IMR-90 (cell line): Measurements from ENCODE around the gene PRDX5. TPM values are rescaled to one million over a fixed set of nuclear protein-coding genes. Genes with fewer than 3 reads are reported as not detected.
A peak's percentile ranks its signal among the peaks of the same experiment; 100 is the strongest.
"Not testable (repeated sequence)": the region's sequence is repeated elsewhere in the genome, so short reads cannot be mapped to it uniquely, and the experiment has no call there.

Experiments used
- ATAC-seq: fragments of 200-7000 bp; cut with Tn5 transposase; 2 replicates; pipeline ENCODE4 v1.9.1; 2020; ENCODE audit warnings: low read depth, mild to moderate bottlenecking, moderate library complexity
- BruUV-seq: library from RNA; stranded (reverse); fragments of 400-500 nt; replicated peaks from 2 replicates; lab custom pipeline; 2021; lab: Mats Ljungman, UMichigan
- CTCF ChIA-PET: fragments of 300-600 bp; formaldehyde crosslinking; extraction: SDS; loops from one replicate; lab custom pipeline; 2021; ENCODE audit warnings: antibody characterized with exemption; lab: Yijun Ruan, JAX
- POLR2A ChIA-PET: fragments of 300-600 bp; sonication (Branson Sonifier 250); formaldehyde crosslinking; loops from one replicate; lab custom pipeline; 2022; ENCODE audit warnings: antibody characterized with exemption; ENCODE audit not compliant: unreplicated experiment; lab: Charles Lee
- DNase-seq: peaks from one replicate; pipeline ENCODE4 v3.0.0; 2013
- H2AFZ ChIP-seq: replicated peaks from 2 replicates; pipeline ENCODE3; 2013; ENCODE audit warnings: low read length, mild to moderate bottlenecking; ENCODE audit not compliant: poor library complexity
- H2AK5ac ChIP-seq: 2 replicates; pipeline ENCODE4 v1.6.1; 2013; ENCODE audit warnings: low read depth, low read length, inconsistent platforms
- H2AK9ac ChIP-seq: replicated peaks from 2 replicates; pipeline ENCODE3; 2013; ENCODE audit warnings: mild to moderate bottlenecking, low read depth, low read length, moderate library complexity; ENCODE audit not compliant: poor library complexity
- H2BK120ac ChIP-seq: 2 replicates; pipeline ENCODE4 v1.6.1; 2013; ENCODE audit warnings: low read depth, low read length, inconsistent platforms
- H2BK15ac ChIP-seq: 3 replicates; pipeline ENCODE4 v1.6.1; 2013; ENCODE audit warnings: low read depth, low read length, inconsistent platforms
- H2BK20ac ChIP-seq: 2 replicates; pipeline ENCODE4 v1.6.1; 2013; ENCODE audit warnings: low read depth, mild to moderate bottlenecking, inconsistent platforms, low read length, moderate library complexity
- H2BK5ac ChIP-seq: 2 replicates; pipeline ENCODE4 v1.6.1; 2013; ENCODE audit warnings: mild to moderate bottlenecking, low read depth, low read length, inconsistent platforms; ENCODE audit not compliant: poor library complexity, severe bottlenecking
- H3K14ac ChIP-seq: replicated peaks from 2 replicates; pipeline ENCODE4 v1.6.1; 2013; ENCODE audit warnings: low read depth, low read length, inconsistent platforms
- H3K18ac ChIP-seq: 2 replicates; pipeline ENCODE4 v1.6.1; 2013; ENCODE audit warnings: low read depth, low read length, control low read depth
- H3K23ac ChIP-seq: 2 replicates; pipeline ENCODE4 v1.6.1; 2013; ENCODE audit warnings: low read depth, low read length, inconsistent platforms
- H3K27ac ChIP-seq: 2 replicates; pipeline ENCODE4 v1.5.1; 2013; ENCODE audit warnings: mild to moderate bottlenecking, control low read depth, low read length; ENCODE audit not compliant: insufficient read depth
- H3K27me3 ChIP-seq: 2 replicates; pipeline ENCODE4 v1.6.1; 2013; ENCODE audit warnings: low read length; ENCODE audit not compliant: control insufficient read depth, insufficient read depth
- H3K36me3 ChIP-seq: 2 replicates; pipeline ENCODE4 v1.6.1; 2013; ENCODE audit warnings: low read length, mixed read lengths; ENCODE audit not compliant: control insufficient read depth, insufficient read depth
- H3K4ac ChIP-seq: 2 replicates; pipeline ENCODE4 v1.6.1; 2013; ENCODE audit warnings: low read depth, low read length, inconsistent platforms
- H3K4me1 ChIP-seq: 2 replicates; pipeline ENCODE4 v1.6.1; 2013; ENCODE audit warnings: low read length, mixed read lengths; ENCODE audit not compliant: control insufficient read depth, insufficient read depth
- H3K4me2 ChIP-seq: 2 replicates; pipeline ENCODE4 v1.6.1; 2013; ENCODE audit warnings: low read depth, mild to moderate bottlenecking, control low read depth, low read length, moderate library complexity
- H3K4me3 ChIP-seq: 2 replicates; pipeline ENCODE4 v1.5.1; 2013; ENCODE audit warnings: low read depth, mild to moderate bottlenecking, control low read depth, low read length, moderate library complexity; ENCODE audit not compliant: insufficient read depth
- H3K56ac ChIP-seq: 2 replicates; pipeline ENCODE4 v1.6.1; 2013; ENCODE audit warnings: low read length, inconsistent platforms; ENCODE audit not compliant: insufficient read depth; ENCODE audit errors: extremely low read depth
- H3K79me1 ChIP-seq, 2 experiments: 2 replicates each; pipeline ENCODE4 v1.6.1; 2013; ENCODE audit warnings: low read length in 2 of 2, inconsistent platforms in 1 of 2, low read depth in 1 of 2
- H3K9ac ChIP-seq: 2 replicates; pipeline ENCODE4 v1.6.1; 2013; ENCODE audit warnings: low read depth, low read length, control low read depth
- H3K9me1 ChIP-seq: 2 replicates; pipeline ENCODE4 v1.6.1; 2013; ENCODE audit warnings: low read length, inconsistent platforms; ENCODE audit not compliant: insufficient read depth
- H3K9me3 ChIP-seq: 2 replicates; pipeline ENCODE4 v1.6.1; 2013; ENCODE audit warnings: low read length; ENCODE audit not compliant: control insufficient read depth, insufficient read depth
- H4K20me1 ChIP-seq: 2 replicates; pipeline ENCODE4 v1.6.1; 2013; ENCODE audit warnings: low read length, inconsistent platforms; ENCODE audit not compliant: insufficient read depth
- H4K5ac ChIP-seq: 2 replicates; pipeline ENCODE4 v1.6.1; 2013; ENCODE audit warnings: mild to moderate bottlenecking, low read depth, low read length, control low read depth
- H4K8ac ChIP-seq, 2 experiments: 2 replicates each; pipeline ENCODE4 v1.6.1; 2013; ENCODE audit warnings: low read depth in 2 of 2, low read length in 2 of 2, control low read depth in 1 of 2, inconsistent platforms in 1 of 2
- H4K91ac ChIP-seq: 2 replicates; pipeline ENCODE4 v1.6.1; 2013; ENCODE audit warnings: low read depth, low read length, inconsistent platforms; ENCODE audit not compliant: insufficient read depth
- MAFK ChIP-seq: IDR thresholded peaks from 2 replicates; pipeline ENCODE4 v1.6.1; 2012; ENCODE audit warnings: low read depth, low read length, improper control_type of control experiment
- MXI1 ChIP-seq: IDR thresholded peaks from 2 replicates; pipeline ENCODE4 v1.6.1; 2012; ENCODE audit warnings: low read depth, mild to moderate bottlenecking, low read length, moderate library complexity, borderline replicate concordance
- POLR2A ChIP-seq: IDR thresholded peaks from 2 replicates; pipeline ENCODE4 v1.6.1; 2012; ENCODE audit warnings: mild to moderate bottlenecking, low read depth, low read length
- RAD21 ChIP-seq: IDR thresholded peaks from 2 replicates; pipeline ENCODE4 v1.6.1; 2012; ENCODE audit warnings: low read length, improper control_type of control experiment
- WGBS, 2 experiments: methylation state at CpG; one replicate each; pipeline versions ENCODE4 v1.1.5 to v1.1.7; 2013; ENCODE audit warnings: missing lambda C conversion rate in 2 of 2; ENCODE audit not compliant: insufficient read length in 1 of 2; ENCODE audit errors: extremely low coverage in 2 of 2; 5-methylcytosine and 5-hydroxymethylcytosine counted together
- dilution Hi-C: fragments of 300-500 bp; cut with HindIII; formaldehyde crosslinking; loops from one replicate; pipeline ENCODE4 v1.14.3; 2018; ENCODE audit warnings: low sequenced_read_pairs; ENCODE audit not compliant: unreplicated experiment
- in situ Hi-C: fragments of 300-500 bp; cut with MboI; formaldehyde crosslinking; loops from 3 replicates; pipeline ENCODE4 v1.14.3; 2019; ENCODE audit warnings: low sequenced_read_pairs, inconsistent platforms, mixed read lengths
- intact Hi-C: fragments of 100-400 bp; cut with micrococcal nuclease; formaldehyde crosslinking; loops from 2 replicates; pipeline ENCODE4 v1.10.0; 2022
- polyA plus RNA-seq, 3 experiments: library from polyadenylated mRNA; depleted of rRNA; stranded (reverse); fragments of >200 nt; gene quantifications; 2 replicates each; pipeline ENCODE4 v1.2.3, GENCODE V29; 2012; ENCODE audit warnings: low replicate concordance in 1 of 3
- total RNA-seq: library from RNA; depleted of rRNA; stranded (reverse); fragments of >200 nt; gene quantifications from 2 replicates; pipeline ENCODE4 v1.2.3, GENCODE V29; 2012
- TF ChIP-seq, protein P1 (sequence below): fragments of 150-350 bp; IDR thresholded peaks from 2 replicates; pipeline ENCODE4 v1.6.1; 2017; ENCODE audit warnings: mild to moderate bottlenecking, antibody characterized with exemption, low read length, low read depth

PRDX5 gene
- total and polyA plus RNA-seq, 2 of the 4 experiments (the other 2 are of a cell fraction): 120 to 292 TPM

DNA sequence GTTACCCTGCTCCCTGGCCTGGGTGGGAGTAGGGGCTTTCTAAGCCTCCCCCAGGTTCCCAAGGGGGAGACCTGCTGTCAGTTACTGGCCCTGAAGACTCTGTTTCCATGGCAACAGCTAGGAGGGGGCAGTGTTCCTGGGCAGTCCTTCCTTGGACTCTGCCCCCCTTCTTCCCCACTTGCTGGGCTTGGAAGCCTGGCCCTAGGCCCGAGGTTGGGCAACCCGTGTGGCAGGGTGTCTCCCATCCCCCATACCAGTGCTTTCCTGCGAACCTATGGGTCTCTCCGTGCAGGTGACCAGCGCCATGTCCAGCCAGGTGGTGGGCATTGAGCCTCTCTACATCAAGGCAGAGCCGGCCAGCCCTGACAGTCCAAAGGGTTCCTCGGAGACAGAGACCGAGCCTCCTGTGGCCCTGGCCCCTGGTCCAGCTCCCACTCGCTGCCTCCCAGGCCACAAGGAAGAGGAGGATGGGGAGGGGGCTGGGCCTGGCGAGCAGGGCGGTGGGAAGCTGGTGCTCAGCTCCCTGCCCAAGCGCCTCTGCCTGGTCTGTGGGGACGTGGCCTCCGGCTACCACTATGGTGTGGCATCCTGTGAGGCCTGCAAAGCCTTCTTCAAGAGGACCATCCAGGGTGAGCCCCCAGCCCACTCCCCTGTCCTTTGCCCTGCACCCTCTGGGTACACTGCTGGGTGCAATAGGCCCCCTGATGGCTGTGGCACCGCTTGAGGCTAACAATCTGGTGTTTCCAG, 10.9 kb upstream of the PRDX5 start:
- no peaks in the 10 kb centered on the region for H3K9me1 ChIP-seq
- no peaks in the 10 kb centered on the region for H3K9me3 ChIP-seq
- H2BK5ac ChIP-seq: no peak overlapping the region
- no peak overlapping the region for H2AK5ac ChIP-seq
- peaks cover 7% of the 10 kb centered on the region for H4K20me1 ChIP-seq
- H3K4me2 ChIP-seq: peak overlapping the region; percentile 90; the same call in 1 of the 2 replicates
- H3K9ac ChIP-seq: no peak overlapping the region
- intact Hi-C loops (loop anchor here (1.0 to 10.0 kb wide), 2 partner anchors 48 to 302 kb away; no protein-coding TSS in a partner anchor), dilution Hi-C loops (no loop called here), in situ Hi-C loops (no loop called here)
- H2BK120ac ChIP-seq: no peak overlapping the region
- no peak overlapping the region for H2BK20ac ChIP-seq
- no peak overlapping the region for H2AFZ ChIP-seq
- H3K56ac ChIP-seq: no peak overlapping the region
- H4K91ac ChIP-seq: no peak overlapping the region
- no TSS peak for BruUV-seq
- no peak for TF ChIP-seq MXI1
- no peak for TF ChIP-seq MAFK
- TF ChIP-seq, protein P1, sequence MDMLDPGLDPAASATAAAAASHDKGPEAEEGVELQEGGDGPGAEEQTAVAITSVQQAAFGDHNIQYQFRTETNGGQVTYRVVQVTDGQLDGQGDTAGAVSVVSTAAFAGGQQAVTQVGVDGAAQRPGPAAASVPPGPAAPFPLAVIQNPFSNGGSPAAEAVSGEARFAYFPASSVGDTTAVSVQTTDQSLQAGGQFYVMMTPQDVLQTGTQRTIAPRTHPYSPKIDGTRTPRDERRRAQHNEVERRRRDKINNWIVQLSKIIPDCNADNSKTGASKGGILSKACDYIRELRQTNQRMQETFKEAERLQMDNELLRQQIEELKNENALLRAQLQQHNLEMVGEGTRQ: no peak
- TF ChIP-seq POLR2A: no peak
- no peak for TF ChIP-seq RAD21
- H4K5ac ChIP-seq: no peak overlapping the region
- H4K8ac ChIP-seq: no peak overlapping the region; a peak in 2 of 4 replicates
- H2BK15ac ChIP-seq: no peak overlapping the region
- no peak overlapping the region for H3K14ac ChIP-seq
- H3K27me3 ChIP-seq: no peaks in the 10 kb centered on the region
- DNase-seq (no peak), ATAC-seq (no peak)
- peaks cover 9% of the 10 kb centered on the region; the same call in 1 of the 2 replicates for H3K4me1 ChIP-seq
- no peaks in the 10 kb centered on the region for H3K36me3 ChIP-seq
- no peak overlapping the region for H3K4me3 ChIP-seq
- ChIA-PET CTCF (no interaction called here), POLR2A (interaction anchor here (0.6 kb wide), 1 partner anchor 40 kb away, joined by 5 read pairs; no protein-coding TSS in a partner anchor)
- WGBS, 2 experiments: 13% methylated on average over 3 of the region's 15 CpGs; no CpG with 5 or more reads in 1 of the 2 experiments
- peak overlapping the region; percentile 83 for H2AK9ac ChIP-seq
- peak overlapping the region; percentile 20; the same call in 1 of the 2 replicates for H3K23ac ChIP-seq
- peaks cover 19 to 30% of the 10 kb centered on the region in 2 experiments for H3K79me1 ChIP-seq
- no peak overlapping the region for H3K27ac ChIP-seq
- no peak overlapping the region for H3K18ac ChIP-seq
- no peak overlapping the region for H3K4ac ChIP-seq

DNA sequence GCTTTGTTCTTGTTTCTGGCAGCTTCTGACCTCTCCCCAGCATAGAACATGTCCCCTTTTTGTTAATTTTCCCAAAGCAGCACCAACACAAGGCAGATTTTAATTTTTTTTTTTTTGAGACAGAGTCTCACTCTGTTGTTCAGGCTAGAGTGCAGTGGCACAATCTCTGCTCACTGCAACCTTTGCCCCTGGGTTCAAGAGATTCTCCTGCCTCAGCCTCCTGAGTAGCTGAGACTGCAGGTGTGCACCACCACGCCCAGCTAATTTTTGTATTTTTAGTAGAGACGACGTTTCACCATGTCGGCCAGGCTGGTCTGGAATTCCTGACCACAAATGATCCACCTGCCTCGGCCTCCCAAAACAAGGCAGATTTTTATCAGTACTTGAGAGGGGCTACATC, 10.1 kb upstream of the PRDX5 start:
- H4K91ac ChIP-seq, H3K18ac ChIP-seq, DNase-seq, H2AFZ ChIP-seq, H2BK15ac ChIP-seq, H4K8ac ChIP-seq, H2AK5ac ChIP-seq, CTCF ChIA-PET, H4K5ac ChIP-seq, H4K20me1 ChIP-seq, H3K27me3 ChIP-seq, H3K14ac ChIP-seq, H2BK120ac ChIP-seq, H2BK20ac ChIP-seq, H3K9me1 ChIP-seq, dilution Hi-C loops, H2AK9ac ChIP-seq, H3K4me1 ChIP-seq, H3K23ac ChIP-seq, H3K9me3 ChIP-seq, H3K4ac ChIP-seq, H3K36me3 ChIP-seq, H3K27ac ChIP-seq, ATAC-seq, H3K4me2 ChIP-seq, BruUV-seq, H3K56ac ChIP-seq, H3K9ac ChIP-seq, in situ Hi-C loops, H3K4me3 ChIP-seq, H2BK5ac ChIP-seq: not testable (repeated sequence)
- POLR2A ChIA-PET: interaction anchor here (0.6 kb wide), 1 partner anchor 39 kb away, joined by 5 read pairs; no protein-coding TSS in a partner anchor
- 93% methylated on average over 3 of the region's 5 CpGs; no CpG with 5 or more reads in 1 of the 2 experiments for WGBS, 2 experiments
- intact Hi-C loops: loop anchor here (10.0 kb wide), 1 partner anchor 303 kb away; no protein-coding TSS in a partner anchor
- H3K79me1 ChIP-seq: peaks cover 19 to 34% of the 10 kb centered on the region in 2 experiments
